Loucy (cell line): ENCODE data around the gene SPSB3.
A peak's percentile ranks its signal among the peaks of the same experiment; 100 is the strongest.

Source experiments
- H2AFZ ChIP-seq: fragments of 200-600 bp; sonication (generic); 2 replicates; pipeline ENCODE4 v1.6.0; 2016; ENCODE audit warnings: antibody characterized with exemption, mild to moderate bottlenecking, low read length, moderate library complexity
- H3F3A ChIP-seq: fragments of 200-600 bp; 2 replicates; pipeline ENCODE4 v1.6.0; 2016; ENCODE audit warnings: antibody characterized with exemption, low read depth, mild to moderate bottlenecking
- H3K27me3 ChIP-seq: fragments of 200-600 bp; sonication (generic); 2 replicates; pipeline ENCODE4 v1.6.1; 2014; ENCODE audit warnings: low read length, mild to moderate bottlenecking; ENCODE audit not compliant: insufficient read depth, poor library complexity, severe bottlenecking
- H3K36me3 ChIP-seq: fragments of 200-600 bp; sonication (generic); 2 replicates; pipeline ENCODE4 v1.6.1; 2016; ENCODE audit warnings: low read length; ENCODE audit not compliant: insufficient read depth
- H3K4me1 ChIP-seq: fragments of 200-600 bp; sonication (generic); 2 replicates; pipeline ENCODE4 v1.5.1; 2014; ENCODE audit warnings: low read length, mild to moderate bottlenecking; ENCODE audit not compliant: insufficient read depth, poor library complexity, severe bottlenecking
- H3K4me2 ChIP-seq: fragments of 200-600 bp; sonication (generic); 2 replicates; pipeline ENCODE4 v1.6.0; 2014; ENCODE audit warnings: antibody characterized with exemption, low read length, low read depth, mild to moderate bottlenecking; ENCODE audit not compliant: poor library complexity, severe bottlenecking
- H3K4me3 ChIP-seq: fragments of 200-600 bp; sonication (generic); 2 replicates; pipeline ENCODE4 v1.5.1; 2014; ENCODE audit warnings: low read length, mild to moderate bottlenecking, mixed read lengths; ENCODE audit not compliant: poor library complexity, severe bottlenecking
- H3K79me2 ChIP-seq: fragments of 200-600 bp; sonication (generic); 2 replicates; pipeline ENCODE4 v1.6.1; 2014; ENCODE audit warnings: low read length; ENCODE audit not compliant: insufficient read depth
- H3K9ac ChIP-seq: fragments of 200-600 bp; sonication (generic); 2 replicates; pipeline ENCODE4 v1.6.0; 2014; ENCODE audit warnings: mild to moderate bottlenecking, low read depth, low read length, moderate library complexity; ENCODE audit not compliant: poor library complexity, severe bottlenecking
- H3K9me2 ChIP-seq: fragments of 200-600 bp; sonication (generic); replicated peaks from 2 replicates; pipeline ENCODE4 v1.6.1; 2016; ENCODE audit warnings: low read depth, low read length, mixed read lengths
- H3K9me3 ChIP-seq: fragments of 200-600 bp; sonication (generic); 2 replicates; pipeline ENCODE4 v1.6.1; 2014; ENCODE audit warnings: mild to moderate bottlenecking, antibody characterized with exemption, low read length, low read depth; ENCODE audit not compliant: insufficient read depth
- H4K20me1 ChIP-seq: fragments of 200-600 bp; sonication (generic); 2 replicates; pipeline ENCODE4 v1.6.0; 2014; ENCODE audit warnings: antibody characterized with exemption, low read length, mild to moderate bottlenecking; ENCODE audit not compliant: insufficient read depth, poor library complexity, severe bottlenecking
- EZH2phosphoT487 ChIP-seq: fragments of 200-600 bp; IDR thresholded peaks from 2 replicates; pipeline ENCODE4 v1.6.1; 2018; ENCODE audit warnings: antibody characterized with exemption, mild to moderate bottlenecking, moderate library complexity, borderline replicate concordance
- TF ChIP-seq, protein P1 (sequence below): fragments of 200-600 bp; sonication (generic); conservative IDR thresholded peaks from 2 replicates; pipeline ENCODE4 v1.5.1; 2014; ENCODE audit warnings: mild to moderate bottlenecking, antibody characterized with exemption, low read length

SPSB3 gene

GRCh38 chr16:1782408-1783264 is at the start of gene SPSB3, which contains the start of gene NUBP2:
Gene SPSB3 (minus strand): TSS chr16:1782571. CDS start chr16:1781483, 1,088 bp downstream.
Gene NUBP2 (plus strand): TSS chr16:1782960. CDS start chr16:1783021, 61 bp downstream.
- Histone ChIP-seq H3K27me3 (no peaks in the 10 kb centered on the region), H3K9me2 (no peaks in the 10 kb centered on the region), H3K4me3 (peak within 1 kb of the TSS; percentile 93), H3K36me3 (no peaks in the 10 kb centered on the region), H3F3A (no peaks in the 10 kb centered on the region), H3K4me1 (no peaks in the 10 kb centered on the region), H2AFZ (no peak within 1 kb of the TSS), H3K9me3 (no peaks in the 10 kb centered on the region), H3K9ac (peak within 1 kb of the TSS; percentile 82), H3K79me2 (peaks cover 54% of the 10 kb centered on the region), H4K20me1 (peaks cover 4% of the 10 kb centered on the region), H3K4me2 (peak within 1 kb of the TSS; percentile 75)
- no peak for TF ChIP-seq EZH2phosphoT487
- TF ChIP-seq, protein P1, sequence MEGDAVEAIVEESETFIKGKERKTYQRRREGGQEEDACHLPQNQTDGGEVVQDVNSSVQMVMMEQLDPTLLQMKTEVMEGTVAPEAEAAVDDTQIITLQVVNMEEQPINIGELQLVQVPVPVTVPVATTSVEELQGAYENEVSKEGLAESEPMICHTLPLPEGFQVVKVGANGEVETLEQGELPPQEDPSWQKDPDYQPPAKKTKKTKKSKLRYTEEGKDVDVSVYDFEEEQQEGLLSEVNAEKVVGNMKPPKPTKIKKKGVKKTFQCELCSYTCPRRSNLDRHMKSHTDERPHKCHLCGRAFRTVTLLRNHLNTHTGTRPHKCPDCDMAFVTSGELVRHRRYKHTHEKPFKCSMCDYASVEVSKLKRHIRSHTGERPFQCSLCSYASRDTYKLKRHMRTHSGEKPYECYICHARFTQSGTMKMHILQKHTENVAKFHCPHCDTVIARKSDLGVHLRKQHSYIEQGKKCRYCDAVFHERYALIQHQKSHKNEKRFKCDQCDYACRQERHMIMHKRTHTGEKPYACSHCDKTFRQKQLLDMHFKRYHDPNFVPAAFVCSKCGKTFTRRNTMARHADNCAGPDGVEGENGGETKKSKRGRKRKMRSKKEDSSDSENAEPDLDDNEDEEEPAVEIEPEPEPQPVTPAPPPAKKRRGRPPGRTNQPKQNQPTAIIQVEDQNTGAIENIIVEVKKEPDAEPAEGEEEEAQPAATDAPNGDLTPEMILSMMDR, result no peak

- Histone ChIP-seq H3K9ac (no peak overlapping the region), H3K27me3 (no peaks in the 10 kb centered on the region), H3K36me3 (no peaks in the 10 kb centered on the region), H3K4me2 (no peak overlapping the region), H4K20me1 (no peaks in the 10 kb centered on the region), H3K9me2 (no peaks in the 10 kb centered on the region), H3K4me3 (no peak overlapping the region), H3K9me3 (no peaks in the 10 kb centered on the region), H3F3A (no peaks in the 10 kb centered on the region), H3K4me1 (peaks cover 3% of the 10 kb centered on the region), H3K79me2 (peaks cover 22% of the 10 kb centered on the region), H2AFZ (no peak overlapping the region)
- TF ChIP-seq, protein P1, result no peak
- TF ChIP-seq EZH2phosphoT487, result no peak
Observed at GRCh38 chr16:1831186-1832075, 49.1 kb upstream of the SPSB3 start.

DNA sequence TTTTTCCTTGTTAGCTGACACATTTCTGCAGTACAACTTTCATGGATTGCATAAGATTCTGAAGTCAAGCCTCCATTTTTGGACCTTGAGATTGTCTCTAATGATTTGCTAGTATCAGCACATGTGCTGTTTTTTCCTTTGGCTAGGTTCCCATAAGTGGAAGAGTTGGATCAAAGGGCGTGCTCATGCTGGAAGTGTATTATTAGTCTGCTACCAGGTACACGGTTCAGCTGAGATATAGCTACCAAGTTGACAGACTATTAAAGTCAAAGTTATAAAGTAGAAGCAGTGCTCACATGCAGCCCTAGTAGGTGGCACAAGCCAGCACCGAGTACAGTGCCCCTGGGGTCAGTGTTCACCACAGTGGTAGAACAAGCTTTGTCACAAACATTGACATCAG is 47.8 kb upstream of the SPSB3 start:
- Histone ChIP-seq H3K4me2 (peak overlapping the region; percentile 16), H4K20me1 (no peaks in the 10 kb centered on the region), H3K4me3 (no peak overlapping the region), H3K9me2 (no peaks in the 10 kb centered on the region), H3F3A (no peaks in the 10 kb centered on the region), H2AFZ (no peak overlapping the region), H3K79me2 (peaks cover 29% of the 10 kb centered on the region), H3K4me1 (peaks cover 3% of the 10 kb centered on the region), H3K9me3 (no peaks in the 10 kb centered on the region), H3K27me3 (no peaks in the 10 kb centered on the region), H3K36me3 (no peaks in the 10 kb centered on the region), H3K9ac (no peak overlapping the region)
- TF ChIP-seq EZH2phosphoT487, result no peak
- TF ChIP-seq, protein P1, result no peak
